Measurements from ENCODE around the gene PRDM15.

GRCh38 chr21:41799763-41800162 is 79.4 kb downstream of the PRDM15 start:
- TF ChIP-seq EZH2phosphoT487 (IDR thresholded peaks at IDR 0.05; ENCODE audit: insufficient read depth, low read depth) (no peak), EZH2 (IDR thresholded peaks at IDR 0.05; ENCODE audit: insufficient read depth, poor library complexity, severe bottlenecking) (no peak)
